Activated CD4-positive, alpha-beta T cell treated with anti-CD3 and anti-CD28 coated beads, Interleukin-2, Interleukin-6, amounts not matched to agents 100 ng/mL and 50 ng/mL, durations not matched to agents 16 hours and 8 hours (primary cell): Measurements from ENCODE around the gene PCSK5.
A peak's percentile ranks its signal among the peaks of the same experiment; 100 is the strongest.
"Not testable (repeated sequence)": the region's sequence is repeated elsewhere in the genome, so short reads cannot be mapped to it uniquely, and the experiment has no call there.

ENCODE experiments used
- DNase-seq: peaks from one replicate; pipeline ENCODE4 v3.0.0-alpha.2; 2020

PCSK5 gene

DNA sequence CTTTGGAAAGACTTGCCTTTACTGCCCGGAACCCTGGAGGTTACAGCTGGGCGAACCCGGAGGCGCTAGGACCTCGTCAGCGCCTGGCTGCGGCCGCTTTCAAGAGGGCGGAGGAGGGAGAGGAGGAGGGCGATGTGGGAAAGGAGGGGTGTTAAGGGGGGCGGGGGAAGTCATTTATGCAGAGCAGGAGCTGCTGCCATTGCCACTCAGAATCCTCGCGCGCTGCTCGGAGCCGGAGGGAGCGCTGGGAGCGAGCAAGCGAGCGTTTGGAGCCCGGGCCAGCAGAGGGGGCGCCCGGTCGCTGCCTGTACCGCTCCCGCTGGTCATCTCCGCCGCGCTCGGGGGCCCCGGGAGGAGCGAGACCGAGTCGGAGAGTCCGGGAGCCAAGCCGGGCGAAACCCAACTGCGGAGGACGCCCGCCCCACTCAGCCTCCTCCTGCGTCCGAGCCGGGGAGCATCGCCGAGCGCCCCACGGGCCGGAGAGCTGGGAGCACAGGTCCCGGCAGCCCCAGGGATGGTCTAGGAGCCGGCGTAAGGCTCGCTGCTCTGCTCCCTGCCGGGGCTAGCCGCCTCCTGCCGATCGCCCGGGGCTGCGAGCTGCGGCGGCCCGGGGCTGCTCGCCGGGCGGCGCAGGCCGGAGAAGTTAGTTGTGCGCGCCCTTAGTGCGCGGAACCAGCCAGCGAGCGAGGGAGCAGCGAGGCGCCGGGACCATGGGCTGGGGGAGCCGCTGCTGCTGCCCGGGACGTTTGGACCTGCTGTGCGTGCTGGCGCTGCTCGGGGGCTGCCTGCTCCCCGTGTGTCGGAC, at the start of gene PCSK5:
TSS of gene PCSK5 (plus strand) at position 202 of the 805 bp plus-strand sequence. CDS start at position 711, 509 bp downstream.
- peak; percentile 69 for DNase-seq

GRCh38 chr9:75844321-75844720, 46.2 kb upstream of the PCSK5 start:
- no peak for DNase-seq

DNA sequence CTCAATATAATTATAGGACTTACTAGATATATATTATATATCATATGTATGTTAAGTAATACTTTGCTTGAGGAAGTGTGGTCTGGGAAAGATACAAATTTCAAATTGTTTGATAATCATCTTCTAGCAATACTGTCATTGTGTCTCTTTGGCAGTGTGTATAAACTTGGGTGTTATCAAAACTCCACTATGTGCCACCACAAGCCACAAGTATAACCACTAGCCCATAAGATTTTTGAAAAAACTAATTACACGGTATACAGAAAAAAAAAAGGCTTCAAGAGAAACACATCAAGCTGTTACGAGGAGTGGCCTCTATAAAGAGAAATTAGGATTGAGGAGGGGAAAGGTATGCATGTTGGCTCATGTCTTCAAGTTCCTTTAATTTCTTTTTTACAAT, 44.7 kb upstream of the PCSK5 start:
- no peak for DNase-seq

DNA sequence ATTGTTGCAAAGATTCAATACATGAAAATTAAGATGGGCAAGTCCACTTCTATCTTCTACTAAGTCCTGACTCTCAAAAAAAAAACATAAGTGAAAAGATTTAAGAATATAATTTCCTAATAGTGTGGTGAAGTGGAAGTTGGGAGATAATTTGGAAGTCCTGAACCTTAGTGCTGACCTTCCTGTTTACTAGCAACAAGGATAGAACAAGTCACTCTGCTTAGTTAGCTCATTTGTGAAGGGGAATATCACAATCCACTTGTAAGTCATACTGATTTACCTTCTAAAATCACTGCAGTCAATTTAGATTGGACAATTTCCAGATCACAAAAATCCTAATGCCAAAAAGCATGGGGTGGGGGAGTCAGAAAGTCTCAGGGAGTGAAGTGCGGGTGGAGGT, 43.4 kb upstream of the PCSK5 start:
- DNase-seq = no peak

GRCh38 chr9:75850459-75851200, 39.8 kb upstream of the PCSK5 start:
- DNase-seq = no peak

- DNase-seq = no peak
These were observed 38.6 kb upstream of the PCSK5 start for GRCh38 chr9:75851917-75852316.

DNA sequence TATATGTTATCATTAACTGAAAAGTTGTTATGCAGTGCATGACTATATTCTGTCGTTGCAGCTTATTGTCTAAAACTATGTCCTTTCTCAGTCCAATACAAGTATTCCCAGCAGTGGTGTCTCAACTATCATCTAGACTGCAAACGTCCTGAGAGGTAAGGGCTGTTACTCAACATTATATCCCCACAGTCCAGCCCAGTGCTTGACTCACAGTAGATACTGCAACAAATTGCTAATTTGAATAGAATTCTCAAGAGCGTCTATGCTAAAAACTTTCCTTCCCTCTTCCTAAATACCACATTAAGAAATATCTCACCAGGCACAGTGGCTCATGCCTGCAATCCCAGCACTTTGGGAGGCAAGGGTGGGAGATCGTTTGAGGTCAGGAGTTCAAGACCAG, 37.7 kb upstream of the PCSK5 start:
- no peak for DNase-seq

DNA sequence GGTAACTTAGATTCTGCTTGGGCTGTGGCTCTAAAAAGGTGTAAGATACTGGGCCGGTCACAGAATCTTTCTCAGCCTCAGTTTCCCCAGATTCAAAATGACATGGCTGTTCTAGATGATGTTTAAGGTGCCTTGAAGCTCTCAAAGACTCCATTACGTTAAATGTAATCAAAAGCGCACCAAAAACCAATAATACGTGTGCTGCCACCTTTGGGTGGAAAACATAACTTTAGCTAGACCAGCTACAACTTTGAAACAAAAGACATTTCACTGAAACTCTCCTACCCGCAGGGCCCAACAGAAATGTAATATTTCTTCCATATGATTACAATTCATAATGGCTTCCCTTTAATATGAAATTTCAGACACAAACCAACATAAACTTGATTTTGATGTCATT, 35.0 kb upstream of the PCSK5 start:
- no peak for DNase-seq

GRCh38 chr9:75858497-75859092, 31.9 kb upstream of the PCSK5 start:
- DNase-seq = no peak

DNA sequence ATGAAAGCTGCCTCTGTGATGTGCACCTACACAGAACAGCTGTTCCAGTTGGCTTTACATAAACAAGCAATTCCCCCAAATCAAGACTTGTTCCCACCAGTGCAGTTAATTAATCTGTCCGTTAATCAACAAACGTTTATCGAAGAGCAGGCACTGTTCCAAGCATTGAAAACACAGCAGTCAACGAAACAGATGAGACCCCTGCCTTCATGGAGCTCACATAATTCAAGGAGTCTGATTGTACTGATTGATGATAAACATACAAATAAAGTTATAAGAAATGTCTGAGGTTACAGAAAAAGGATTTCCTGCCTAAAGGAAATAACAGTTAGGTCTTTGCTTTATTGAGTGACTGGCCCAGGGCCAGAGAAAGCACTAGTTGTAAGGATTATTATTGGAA, 26.2 kb upstream of the PCSK5 start:
- no peak for DNase-seq

DNA sequence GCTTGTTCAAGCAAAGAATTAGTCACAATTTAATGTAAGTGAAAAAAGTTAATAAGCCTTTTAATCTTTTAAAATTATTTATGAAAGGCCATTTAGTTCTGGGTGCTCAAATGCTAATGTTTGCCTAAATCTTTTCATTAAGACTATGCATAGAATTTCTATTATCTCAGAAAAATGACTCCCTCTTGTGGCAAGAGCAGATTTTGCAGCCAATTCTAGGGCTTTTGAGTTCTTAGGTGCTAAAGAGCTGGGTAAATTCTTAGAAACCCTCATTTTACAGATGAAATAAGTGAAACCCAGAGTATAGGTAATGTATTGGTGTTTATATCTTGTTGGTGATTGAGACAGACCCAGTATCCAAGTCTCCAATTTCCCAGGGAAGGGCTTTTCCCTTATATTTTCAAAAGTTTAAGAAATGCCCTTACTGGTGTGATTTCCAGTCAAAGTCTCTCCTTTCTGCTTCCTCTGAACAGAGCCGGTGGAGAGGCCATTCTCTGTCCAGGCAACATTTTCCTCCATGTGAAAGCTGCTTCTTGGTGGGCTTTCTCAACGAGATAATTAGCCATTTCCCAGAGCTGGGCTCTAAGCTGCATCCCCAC, 24.1 kb upstream of the PCSK5 start:
- DNase-seq = peak; percentile 54

DNA sequence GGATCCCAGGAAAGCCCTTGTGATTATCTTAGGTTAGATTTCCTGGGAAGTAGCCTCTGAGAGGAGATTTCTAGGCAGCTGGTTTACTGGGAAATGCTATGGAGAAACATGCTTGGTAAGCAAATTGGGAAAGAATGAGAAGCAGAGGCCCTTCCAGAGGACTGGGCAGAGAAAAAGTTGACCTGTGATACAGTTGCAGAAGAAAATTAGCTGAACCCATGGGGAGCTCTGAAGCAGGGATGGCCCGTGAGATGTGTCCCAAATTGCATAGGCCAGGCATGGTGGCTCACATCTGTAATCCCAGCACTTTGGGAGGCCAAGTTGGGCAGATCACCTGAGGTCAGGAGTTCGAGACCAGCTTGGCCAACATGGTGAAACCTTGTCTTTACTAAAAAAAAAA, 21.9 kb upstream of the PCSK5 start:
- DNase-seq = not testable (repeated sequence)

DNA sequence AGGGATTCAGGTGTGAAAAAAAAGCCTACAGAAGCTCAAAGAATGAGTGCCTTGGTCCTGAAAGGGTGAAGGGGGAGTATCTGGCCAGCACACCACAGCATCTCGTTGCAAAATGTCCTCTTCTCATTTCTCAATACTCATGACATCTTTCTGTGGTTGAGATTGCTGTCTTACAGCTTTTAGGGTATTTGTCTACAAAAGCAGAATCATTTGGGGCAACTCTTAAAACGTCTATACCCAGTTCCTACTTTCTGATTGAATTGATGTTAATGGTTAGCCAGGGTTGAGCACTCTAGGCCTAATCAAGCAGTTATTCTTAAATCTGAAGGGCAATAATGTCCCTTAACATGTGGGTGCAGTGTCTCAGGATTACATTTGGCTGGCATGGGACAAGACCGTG, 21.2 kb upstream of the PCSK5 start:
- DNase-seq = no peak

DNA sequence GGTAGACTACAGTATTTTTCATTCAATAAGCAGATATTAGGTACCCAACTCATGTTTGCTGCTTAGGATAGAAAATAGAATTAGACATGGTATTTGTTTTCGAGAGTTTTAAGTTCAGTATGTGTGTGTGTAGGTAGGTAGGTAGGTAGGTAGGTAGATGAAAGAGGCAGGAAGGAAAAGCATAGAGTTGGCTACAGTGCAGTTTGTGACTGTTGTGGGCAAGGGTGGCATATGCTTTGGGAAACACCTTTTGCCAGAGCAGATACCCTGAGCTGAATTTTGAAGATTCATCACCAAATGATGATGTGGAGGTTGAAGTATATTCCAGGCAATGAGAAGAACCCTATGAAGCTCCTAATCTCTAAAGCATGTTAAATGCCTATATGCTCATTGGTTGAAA, 20.0 kb upstream of the PCSK5 start:
- DNase-seq = no peak

DNA sequence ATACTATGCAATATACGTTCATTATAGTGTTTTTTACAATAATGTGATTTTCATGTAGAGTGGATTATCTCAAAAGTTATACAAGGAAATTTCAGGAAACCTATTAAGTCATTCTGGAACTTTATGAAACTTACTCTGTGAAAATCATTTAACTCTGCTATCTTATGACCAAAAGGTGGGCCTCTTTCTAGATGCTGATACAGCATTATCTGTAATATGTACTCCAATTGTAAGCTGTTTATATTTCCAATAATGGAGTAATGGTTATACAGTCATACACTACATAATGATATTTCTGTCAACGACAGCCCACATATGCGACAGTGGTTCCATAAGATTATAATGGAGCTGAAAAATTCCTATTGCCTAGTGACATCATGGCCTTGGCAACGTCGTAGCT, 18.8 kb upstream of the PCSK5 start:
- DNase-seq = no peak

- no peak for DNase-seq
These were observed 16.8 kb upstream of the PCSK5 start for GRCh38 chr9:75873712-75874111.

DNA sequence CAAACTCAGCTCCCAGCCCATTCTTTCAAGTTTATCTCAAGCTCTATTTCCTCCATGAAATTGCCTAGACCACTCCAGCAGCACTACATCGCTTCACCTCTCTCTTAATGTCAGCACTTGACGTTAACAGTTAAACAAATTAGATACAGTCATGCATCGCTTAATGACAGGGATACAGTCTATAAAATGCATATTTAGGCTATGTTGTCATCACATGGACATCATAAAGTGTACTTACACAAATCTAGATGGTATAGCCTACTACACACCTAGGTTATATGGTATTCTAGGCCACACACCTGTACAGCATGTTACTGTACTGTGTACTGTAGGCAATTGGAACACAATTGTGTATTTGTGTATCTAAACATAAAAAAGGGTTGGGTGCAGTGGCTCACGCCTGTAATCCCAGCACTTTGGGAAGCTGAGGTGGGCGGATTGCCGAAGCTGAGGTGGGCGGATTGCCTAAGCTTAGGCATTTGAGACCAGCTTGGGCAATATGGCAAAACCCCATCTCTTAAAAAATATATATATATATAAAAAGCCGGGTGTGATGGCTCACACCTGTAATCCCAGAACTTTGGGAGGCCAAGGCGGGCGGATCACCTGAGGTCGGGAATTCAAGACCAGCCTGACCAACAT, 13.4 kb upstream of the PCSK5 start:
- no peak for DNase-seq

DNA sequence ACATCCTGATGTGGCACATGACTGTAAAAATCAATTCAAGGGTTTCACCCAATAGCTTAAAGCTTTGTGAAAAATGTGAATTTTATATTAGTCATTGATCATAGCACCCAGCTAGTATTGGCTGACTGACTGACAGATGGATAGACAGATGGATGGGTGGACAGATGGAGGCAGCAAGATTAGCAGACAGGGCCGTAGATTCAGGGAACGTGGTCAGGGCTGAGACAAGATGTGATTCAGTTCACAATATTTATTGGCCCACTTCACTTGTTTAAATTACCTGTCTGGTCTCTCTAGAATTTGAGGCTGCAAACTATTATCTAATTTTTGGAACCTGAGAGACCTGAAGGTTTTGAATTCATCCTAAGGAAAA, 12.0 kb upstream of the PCSK5 start:
- DNase-seq = no peak

DNA sequence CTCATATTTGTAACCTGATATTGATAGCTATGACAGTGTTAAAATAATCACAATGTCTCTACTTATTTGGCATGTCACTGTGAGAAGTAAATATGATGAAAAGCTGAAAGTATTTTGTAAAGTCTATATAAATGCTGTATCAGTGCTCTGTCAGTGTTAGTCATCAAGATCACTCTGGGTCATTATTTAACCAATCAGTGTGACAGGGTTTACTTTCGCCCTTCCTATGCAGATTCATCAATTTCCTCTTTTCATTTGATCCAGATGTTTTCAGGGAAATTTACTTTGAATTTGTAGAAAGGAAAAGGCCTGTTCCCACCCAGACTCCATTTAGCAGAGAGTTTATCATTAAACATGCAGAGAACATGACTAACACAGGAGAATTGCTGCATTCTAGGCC, 9.9 kb upstream of the PCSK5 start:
- no peak for DNase-seq

DNA sequence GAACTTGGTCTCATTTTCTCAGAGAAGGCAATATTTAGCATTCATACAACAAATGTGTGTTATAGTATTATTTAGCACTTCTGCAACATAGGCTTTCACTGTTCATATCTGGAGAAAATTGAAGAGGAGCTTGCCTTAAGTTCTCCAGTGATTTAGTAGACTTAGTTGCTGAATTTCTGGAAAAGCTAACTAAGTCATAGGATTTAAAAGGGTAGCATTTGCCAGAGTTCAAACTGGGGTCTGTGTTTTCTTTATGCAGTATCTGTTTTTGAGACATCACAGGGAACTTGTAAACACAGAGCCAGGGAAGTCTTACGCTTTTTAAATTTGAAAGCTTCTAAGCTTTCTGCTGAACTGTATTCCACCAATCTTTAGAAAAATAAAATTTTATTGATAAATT, 8.7 kb upstream of the PCSK5 start:
- DNase-seq = no peak

DNA sequence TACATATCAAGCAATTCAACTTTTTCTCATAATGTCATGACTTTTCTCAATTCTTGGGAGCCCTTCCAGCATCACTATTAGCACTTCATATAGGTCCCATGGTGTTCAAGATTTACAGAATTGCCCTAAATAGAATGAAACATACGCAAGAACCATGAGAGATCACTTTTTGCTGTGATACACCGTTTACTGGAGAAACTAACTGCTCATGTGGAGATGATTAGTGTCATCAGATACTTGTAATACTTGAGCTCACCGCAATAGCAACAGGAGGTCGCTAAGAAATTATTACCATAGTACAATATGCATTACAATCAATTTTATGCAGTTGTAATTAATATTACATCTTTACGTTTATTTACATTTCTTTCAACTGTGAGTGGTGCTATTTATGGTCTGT, 4.8 kb upstream of the PCSK5 start:
- DNase-seq = no peak

- no peak for DNase-seq
These were observed 896 bp upstream of the PCSK5 start for GRCh38 chr9:75889577-75889976.

DNA sequence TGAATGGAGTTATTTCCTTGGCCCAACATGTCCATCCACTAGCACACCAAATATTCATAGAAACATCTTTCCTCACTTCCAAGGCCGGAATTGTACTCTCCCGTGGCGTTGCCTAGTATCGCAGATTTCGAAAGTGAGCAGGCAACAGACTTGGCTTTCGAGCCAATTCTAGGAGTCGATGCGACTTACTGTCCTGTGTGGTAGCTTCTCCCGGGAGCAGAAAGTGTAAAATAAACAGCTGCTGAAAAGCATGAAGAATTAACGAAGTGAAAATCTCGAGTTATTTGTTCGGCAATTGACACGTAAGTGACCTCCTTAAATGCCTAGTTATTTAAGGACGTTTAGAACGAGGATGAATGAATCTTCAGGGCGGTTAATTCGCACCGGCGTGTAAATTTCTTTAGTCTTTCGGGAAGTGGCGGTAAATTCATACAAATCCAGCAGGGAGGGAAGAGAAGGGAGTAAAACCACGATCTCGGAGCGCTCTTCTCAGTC, 449 bp upstream of the PCSK5 start:
- DNase-seq = peak; percentile 6
